HG03460 (cell line): Measurements from ENCODE around the gene OXT.
"Not testable (repeated sequence)": the region's sequence is repeated elsewhere in the genome, so short reads cannot be mapped to it uniquely, and the experiment has no call there.

ENCODE experiments used
- ATAC-seq: cut with Tn5 transposase; IDR thresholded peaks from one replicate; pipeline ENCODE4 v1.9.1; 2021; ENCODE audit not compliant: unreplicated experiment

Gene OXT

DNA sequence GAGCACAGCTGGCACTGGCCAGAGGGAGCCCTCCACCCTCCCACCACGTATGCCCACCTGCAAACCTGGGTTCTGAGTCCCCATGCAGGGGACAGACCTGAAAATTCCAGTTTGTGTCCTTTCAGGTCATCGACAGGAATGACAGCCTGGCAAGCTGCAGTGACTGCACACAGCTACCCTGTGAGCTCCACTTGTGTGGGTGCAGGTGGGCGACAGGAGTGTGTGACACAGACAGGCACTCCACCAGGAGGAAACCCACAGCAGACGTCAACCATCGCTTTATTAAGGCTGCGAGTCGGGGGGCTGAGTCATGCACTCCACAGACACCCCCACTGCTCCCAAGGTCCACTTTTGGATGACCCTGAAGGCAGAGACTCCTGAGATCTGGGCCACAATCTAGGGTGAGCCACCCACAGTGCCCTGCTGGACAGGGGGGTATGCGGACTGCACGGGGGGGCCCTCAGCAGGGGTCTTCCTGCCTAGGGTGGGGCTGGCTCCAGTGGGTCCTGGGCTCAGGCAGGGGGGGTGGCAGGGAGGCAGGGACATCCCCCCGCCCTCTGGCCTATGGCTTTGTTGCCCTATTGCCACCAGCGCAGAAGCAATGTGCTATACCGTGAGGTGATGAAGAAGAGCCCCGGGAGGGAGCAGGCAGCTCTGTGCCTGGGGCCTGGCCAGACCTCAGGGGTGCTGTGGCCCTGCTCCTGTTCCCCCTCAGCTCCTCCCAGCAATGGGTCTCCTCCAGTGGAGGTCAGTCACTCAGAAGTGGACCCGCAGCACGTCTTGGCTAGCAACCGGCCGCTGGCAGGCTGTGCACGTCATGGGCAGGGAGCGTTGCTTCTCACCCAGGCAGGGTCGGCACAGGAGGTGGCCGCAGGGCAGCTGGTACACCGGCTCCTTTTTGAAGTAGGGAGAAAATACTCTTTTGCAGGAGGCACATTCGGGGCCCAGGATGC, 38.2 kb downstream of the OXT start:
- no peak for ATAC-seq

DNA sequence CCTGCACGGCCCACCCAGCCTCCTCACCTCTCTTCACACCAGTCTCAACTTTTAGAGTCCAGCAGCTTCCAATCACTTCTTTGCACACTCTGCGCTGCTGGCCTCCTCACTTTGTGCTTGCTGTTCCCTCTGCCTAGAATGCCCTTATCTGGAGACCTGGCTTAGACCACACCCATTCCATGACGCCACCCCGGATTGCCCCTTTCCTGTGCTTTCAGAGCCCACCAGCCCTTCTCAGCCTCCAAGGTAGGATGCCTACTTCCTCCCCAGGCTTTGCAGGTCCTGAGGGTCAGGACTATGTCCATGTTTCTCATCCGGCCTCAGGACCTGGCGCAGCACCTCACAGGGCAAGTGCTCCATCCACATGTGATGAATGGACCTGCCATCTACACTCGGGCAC, 40.1 kb downstream of the OXT start:
- ATAC-seq, result no peak

DNA sequence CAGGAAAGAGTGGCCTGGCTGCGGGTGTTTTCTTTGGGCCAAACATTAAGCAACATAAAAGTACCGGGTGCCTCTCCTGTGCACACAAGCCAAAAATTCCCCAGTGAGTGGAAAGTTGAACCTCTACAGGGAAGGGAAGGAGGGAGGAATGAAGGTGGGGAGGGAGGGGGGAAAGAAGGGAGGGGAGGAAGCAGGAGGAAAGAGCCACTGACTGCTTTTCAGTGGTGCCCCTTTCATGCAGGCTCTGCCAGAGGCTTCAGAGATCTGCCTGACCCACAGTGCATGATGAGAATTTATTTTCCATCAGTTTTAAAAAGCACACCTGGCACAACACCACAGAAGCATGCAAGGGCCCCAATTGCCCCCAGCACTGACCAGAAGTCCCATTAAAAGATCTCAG, 40.6 kb downstream of the OXT start:
- ATAC-seq, result no peak

DNA sequence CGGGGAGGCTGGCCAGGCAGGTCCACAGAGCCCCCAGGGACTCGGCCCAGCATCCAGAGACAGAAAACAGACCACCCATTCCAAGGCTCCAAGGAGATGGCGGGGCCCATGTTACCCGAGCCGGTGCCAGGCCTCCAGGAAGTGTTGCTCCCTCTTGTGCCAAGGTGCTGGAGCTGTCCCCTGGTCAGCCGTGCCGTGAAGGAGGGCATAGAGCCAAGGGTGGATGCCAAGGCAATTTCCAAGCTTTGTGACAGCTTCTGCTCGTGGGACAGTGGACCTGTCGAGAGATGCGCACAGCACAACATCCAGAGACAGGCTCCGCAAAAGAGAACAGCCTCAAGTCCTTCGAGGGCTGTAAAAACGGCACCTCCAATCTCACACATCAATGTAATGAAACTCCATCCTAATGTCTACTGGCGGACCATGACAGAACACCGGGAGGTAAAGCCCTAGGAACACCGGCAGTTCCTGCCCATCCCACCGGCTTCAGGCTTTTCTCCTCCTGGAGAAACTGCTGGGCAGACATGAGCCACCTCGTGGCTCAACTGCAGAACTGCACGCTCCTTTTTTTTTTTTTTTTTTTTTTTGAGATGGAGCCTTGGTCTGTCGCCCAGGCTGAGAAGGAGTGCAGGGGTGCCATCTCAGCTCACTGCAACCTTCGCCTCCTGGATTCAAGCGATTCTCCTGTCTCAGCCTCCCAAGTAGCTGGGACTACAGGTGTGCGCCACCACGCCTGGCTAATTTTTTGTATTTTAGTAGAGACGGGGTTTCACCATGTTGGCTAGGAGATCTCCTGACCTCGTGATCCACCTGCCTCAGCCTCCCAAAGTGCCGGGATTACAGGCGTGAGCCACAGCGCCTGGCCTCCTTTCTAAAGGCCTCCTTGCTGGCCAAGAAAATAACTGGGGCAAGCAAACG, 44.0 kb downstream of the OXT start:
- ATAC-seq, result no peak

DNA sequence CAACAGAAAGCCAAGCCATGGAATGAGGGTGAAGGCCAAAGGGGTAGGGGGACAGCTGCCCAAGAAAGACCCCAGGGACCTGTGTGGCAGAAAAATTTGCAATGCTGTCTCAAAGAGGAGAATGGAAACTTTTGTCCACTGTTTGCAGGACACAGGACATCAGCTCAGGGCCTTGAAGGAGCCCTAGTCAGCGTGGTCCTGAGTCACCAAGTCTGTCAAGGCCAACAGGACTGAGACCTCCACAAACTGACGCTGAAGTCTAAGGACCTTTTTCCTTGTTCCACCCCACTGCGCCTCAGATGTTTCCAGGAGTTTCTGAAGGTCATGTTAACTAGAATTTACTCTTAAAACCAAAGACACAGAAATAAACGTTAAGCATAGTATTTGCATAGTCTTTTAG, 44.9 kb downstream of the OXT start:
- ATAC-seq, result no peak

DNA sequence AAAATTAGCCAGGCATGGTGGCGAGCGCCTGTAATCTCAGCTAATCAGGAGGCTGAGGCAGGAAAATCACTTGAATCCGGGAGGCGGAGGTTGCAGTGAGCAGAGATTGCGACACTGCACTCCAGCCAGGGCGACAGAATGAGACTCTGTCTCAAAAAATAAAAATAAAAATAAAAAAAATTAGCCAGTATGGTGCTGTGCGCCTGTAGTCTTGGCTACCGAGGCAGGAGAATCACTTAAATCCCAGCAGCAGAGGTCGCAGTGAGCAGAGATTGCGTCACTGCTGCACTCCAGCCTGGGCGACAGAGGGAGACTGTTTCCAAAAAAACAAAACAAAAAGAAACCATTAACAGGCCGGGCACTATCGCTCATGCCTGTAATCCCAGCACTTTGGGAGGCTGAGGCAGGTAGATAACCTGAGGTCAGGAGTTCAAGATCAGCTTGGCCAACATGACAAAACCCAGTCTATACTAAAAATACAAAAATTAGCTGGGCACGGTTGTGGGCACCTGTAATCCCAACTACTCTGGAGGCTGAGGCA, 46.5 kb downstream of the OXT start:
- ATAC-seq, result not testable (repeated sequence)

DNA sequence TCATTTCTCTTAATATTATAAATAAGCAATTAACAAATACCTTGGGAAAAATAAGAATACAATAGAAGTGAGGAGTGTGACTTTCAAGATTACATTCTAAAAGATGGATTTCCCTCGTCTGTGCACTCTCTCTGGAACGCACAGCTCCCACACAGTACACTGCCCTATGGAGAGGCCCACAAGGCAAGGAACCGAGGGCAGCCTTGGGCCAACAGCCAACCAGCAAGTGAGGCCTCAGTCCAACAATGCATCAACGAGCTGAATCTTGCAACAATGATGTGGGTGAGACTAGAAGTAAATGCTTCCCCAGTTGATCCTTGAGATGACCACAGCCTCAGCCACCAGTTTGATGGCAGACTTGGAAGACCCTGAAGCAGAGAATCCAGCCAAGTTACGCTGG, 47.6 kb downstream of the OXT start:
- ATAC-seq, result no peak

DNA sequence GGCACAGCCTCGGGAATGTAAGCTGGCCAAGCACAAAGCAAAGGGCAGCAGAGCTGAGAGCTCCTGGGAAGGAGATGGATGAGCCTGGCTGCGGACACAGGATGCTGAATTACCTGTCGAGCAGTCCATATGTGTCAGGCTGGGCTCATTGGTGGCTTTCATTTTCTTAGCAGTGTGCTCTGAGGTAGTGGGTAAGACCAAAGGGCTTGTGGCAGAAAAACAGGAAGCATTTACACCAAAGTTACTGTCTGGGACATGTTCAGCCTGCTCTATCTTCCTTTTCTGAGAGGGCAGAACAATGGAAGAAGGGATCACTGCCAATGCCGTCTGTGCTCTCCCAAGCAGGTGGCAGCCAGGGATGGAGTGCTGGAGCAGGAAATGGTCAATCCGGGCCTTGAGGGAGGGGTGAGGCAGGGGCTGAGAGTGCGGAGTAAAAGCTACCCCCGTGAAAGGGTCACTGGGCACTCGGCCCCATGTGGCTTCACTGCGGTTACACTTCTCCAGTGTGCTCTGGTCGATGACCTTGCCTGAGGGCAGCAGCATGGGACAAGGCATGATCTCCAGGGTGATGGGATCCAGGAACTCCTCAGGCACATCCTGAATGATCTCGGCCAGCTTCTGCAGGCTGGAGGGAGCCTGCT, 50.0 kb downstream of the OXT start:
- no peak for ATAC-seq
